PFSK-1 (cell line): ENCODE data around the gene PCSK6.

Experiments
- FOXP2 ChIP-seq: optimal IDR thresholded peaks from 2 replicates; pipeline ENCODE3; 2011; ENCODE audit warnings: borderline replicate concordance, control low read depth, inconsistent platforms; ENCODE audit not compliant: insufficient read depth; ENCODE audit errors: extremely low read length, extremely low read depth
- POLR2AphosphoS5 ChIP-seq: IDR thresholded peaks from 2 replicates; pipeline ENCODE4 v1.6.1; 2012; ENCODE audit warnings: low read depth, mild to moderate bottlenecking, control low read depth, low read length, moderate library complexity
- SIN3A ChIP-seq: IDR thresholded peaks from 2 replicates; pipeline ENCODE4 v1.6.1; 2012; ENCODE audit warnings: mild to moderate bottlenecking, low read length, moderate library complexity, borderline replicate concordance; ENCODE audit not compliant: insufficient read depth

- TF ChIP-seq FOXP2: no peak
- TF ChIP-seq POLR2AphosphoS5: no peak
- TF ChIP-seq SIN3A: no peak
These were observed 165.5 kb downstream of the PCSK6 start for GRCh38 chr15:101323793-101324523.
